Activated naive CD8-positive, alpha-beta T cell treated with anti-CD3 and anti-CD28 coated beads, Interleukin-2, amount 10 ng/mL, durations not matched to agents 7 days and 5 days (primary cell): ENCODE data around the gene ZNF416. TPM values are rescaled to one million over a fixed set of nuclear protein-coding genes. Genes with fewer than 3 reads are reported as not detected.

Experiments
- ATAC-seq: fragments of 150-1000 bp; cut with Tn5 transposase; one replicate; pipeline ENCODE4 v1.10.0; 2021; ENCODE audit warnings: low read depth, moderate library complexity
- POLR2A ChIA-PET: fragments of 350-600 bp; sonication (Branson Sonifier 250); formaldehyde crosslinking; loops from one replicate; lab custom pipeline; 2021; ENCODE audit warnings: antibody characterized with exemption; lab: Charles Lee
- DNase-seq: peaks from one replicate; pipeline ENCODE4 v3.0.0; 2021
- H3K27ac Mint-ChIP-seq: one replicate; pipeline ENCODE4 v1.8.0; 2022; ENCODE audit warnings: mild to moderate bottlenecking, mixed read lengths
- H3K27me3 Mint-ChIP-seq: one replicate; pipeline ENCODE4 v1.8.0; 2022; ENCODE audit warnings: mild to moderate bottlenecking, moderate library complexity, mixed read lengths
- H3K36me3 Mint-ChIP-seq: one replicate; pipeline ENCODE4 v1.8.0; 2021; ENCODE audit warnings: mild to moderate bottlenecking, mixed read lengths
- H3K4me1 Mint-ChIP-seq: one replicate; pipeline ENCODE4 v1.8.0; 2021; ENCODE audit warnings: mixed read lengths
- H3K4me3 Mint-ChIP-seq: one replicate; pipeline ENCODE4 v1.8.0; 2022; ENCODE audit warnings: mild to moderate bottlenecking, moderate library complexity, mixed read lengths
- H3K9me3 Mint-ChIP-seq: one replicate; pipeline ENCODE4 v1.8.0; 2021; ENCODE audit warnings: mixed read lengths
- total RNA-seq, 2 experiments: library from RNA; stranded (reverse); gene quantifications; one replicate each; pipeline ENCODE4 v1.2.3, GENCODE V29; 2021

The ZNF416 gene
- total RNA-seq, 2 experiments from 2014 or later: 10.0 to 10.5 TPM

GRCh38 chr19:57537953-57538547 is 40.7 kb downstream of the ZNF416 start:
- Mint-ChIP-seq H3K27me3 (no peaks in the 10 kb centered on the region), H3K27ac (no peak overlapping the region), H3K4me3 (no peak overlapping the region), H3K36me3 (peaks cover 95% of the 10 kb centered on the region), H3K9me3 (peaks cover 59% of the 10 kb centered on the region), H3K4me1 (no peaks in the 10 kb centered on the region)
- ATAC-seq (no peak), DNase-seq (no peak)
- POLR2A ChIA-PET: no interaction called here

DNA sequence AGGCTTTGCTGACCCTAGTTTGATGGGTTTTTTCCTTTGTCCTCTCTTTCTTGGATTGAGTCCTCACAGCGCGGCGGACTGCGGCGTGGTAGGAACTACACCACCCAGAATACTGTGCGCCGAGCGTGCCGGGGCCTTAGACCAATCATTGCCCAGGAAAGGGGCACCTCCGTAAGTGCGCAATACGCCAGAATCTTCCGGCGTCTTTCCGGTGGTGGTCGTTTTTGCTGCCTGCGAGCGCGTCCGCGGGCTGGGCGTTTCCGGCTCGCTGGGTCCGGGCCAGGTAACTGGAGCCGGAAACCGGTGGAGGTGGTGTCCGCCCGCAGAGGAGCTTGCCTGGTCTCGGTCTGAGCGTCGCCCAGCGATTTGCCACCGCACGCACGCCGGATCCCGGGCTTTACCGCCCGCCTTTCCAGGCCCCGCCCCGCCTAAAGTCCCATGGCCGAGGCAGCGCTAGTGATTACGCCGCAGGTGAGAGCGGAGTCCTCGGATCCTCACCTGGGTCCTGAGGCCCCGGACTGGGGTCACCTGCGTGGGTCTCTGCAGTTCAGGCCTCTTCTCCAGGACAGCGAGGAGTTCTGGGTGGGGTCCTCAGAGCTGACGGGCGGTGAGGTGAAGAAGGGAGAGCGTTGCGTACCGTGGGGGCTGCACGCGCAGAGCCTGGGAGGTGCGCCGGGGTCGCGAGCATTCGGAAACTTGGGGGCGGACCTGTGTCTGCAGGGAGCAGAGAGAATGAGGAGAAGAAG is 51.4 kb downstream of the ZNF416 start, which contains the start of gene ZNF549:
TSS of gene ZNF549 (plus strand) at position 221 of the 746 bp plus-strand sequence. CDS start at position 439, 218 bp downstream.
- Mint-ChIP-seq H3K36me3 (peaks cover 30% of the 10 kb centered on the region), H3K9me3 (peaks cover 19% of the 10 kb centered on the region), H3K27ac (peak within 1 kb of the TSS; percentile 91), H3K27me3 (no peaks in the 10 kb centered on the region), H3K4me3 (peak within 1 kb of the TSS; percentile 87), H3K4me1 (peaks cover 11% of the 10 kb centered on the region)
- ATAC-seq (peak; percentile 99), DNase-seq (peak; percentile 88)
- POLR2A ChIA-PET: interaction anchor here (1.0 kb wide), 1 partner anchor 200 kb away, joined by 3 read pairs; the partner anchor contains the start of gene ZNF671

Other genes starting within 250 kb of the ZNF416 start
- gene ZNF304, start 227.6 kb downstream of the ZNF416 start, total RNA-seq: 10 to 100 TPM; 15.3 to 15.4 TPM
- 10 to 100 TPM; 13.2 to 13.6 TPM for gene TRAPPC2B, start 215.4 kb downstream of the ZNF416 start, total RNA-seq
- 1 to 10 TPM; 6.7 to 7.8 TPM for gene ZNF547, start 215.4 kb downstream of the ZNF416 start, total RNA-seq
- 10 to 100 TPM; 50.2 to 55.0 TPM for gene ZNF548, start 189.1 kb downstream of the ZNF416 start, total RNA-seq
- gene ZNF17, start 167.8 kb downstream of the ZNF416 start, total RNA-seq: 10 to 100 TPM; 19.0 to 24.9 TPM
- 10 to 100 TPM; 14.7 to 17.9 TPM for gene ZNF749, start 143.6 kb downstream of the ZNF416 start, total RNA-seq
- gene VN1R1, start 121.8 kb downstream of the ZNF416 start, total RNA-seq: under 1 TPM; 0.68 to 0.80 TPM
- gene ZNF772, start 101.3 kb downstream of the ZNF416 start, total RNA-seq: 10 to 100 TPM; 13.7 to 13.8 TPM
- 10 to 100 TPM; 19.3 to 21.1 TPM for gene ZNF419, start 91.2 kb downstream of the ZNF416 start, total RNA-seq
- gene ZNF773, start 79.0 kb downstream of the ZNF416 start, total RNA-seq: 10 to 100 TPM; 15.7 to 15.9 TPM
- gene ZNF549, start 51.6 kb downstream of the ZNF416 start, total RNA-seq: 10 to 100 TPM; 13.6 to 13.8 TPM
- gene ZNF550, start 19.0 kb downstream of the ZNF416 start, total RNA-seq: 10 to 100 TPM; 27.7 to 27.9 TPM
- gene ZIK1, start 5.2 kb upstream of the ZNF416 start, total RNA-seq: 10 to 100 TPM; 17.9 TPM
- 10 to 100 TPM; 14.0 to 14.2 TPM for gene ZNF530, start 21.0 kb upstream of the ZNF416 start, total RNA-seq
- gene ZNF134, start 35.3 kb upstream of the ZNF416 start, total RNA-seq: 10 to 100 TPM; 29.7 to 34.3 TPM
- gene ZNF211, start 54.3 kb upstream of the ZNF416 start, total RNA-seq: 10 to 100 TPM; 30.6 to 33.6 TPM
- not detected for gene ZSCAN4, start 90.0 kb upstream of the ZNF416 start, total RNA-seq
- gene ZNF551, start 103.1 kb upstream of the ZNF416 start, total RNA-seq: 10 to 100 TPM; 18.1 to 21.3 TPM
- 10 to 100 TPM; 14.9 to 17.3 TPM for gene ZNF154, start 130.3 kb upstream of the ZNF416 start, total RNA-seq
- 10 to 100 TPM; 22.4 to 23.7 TPM for gene ZNF671, start 148.7 kb upstream of the ZNF416 start, total RNA-seq
- gene ZNF776, start 167.9 kb upstream of the ZNF416 start, total RNA-seq: 10 to 100 TPM; 27.9 to 29.0 TPM
- 10 to 100 TPM; 29.0 to 29.2 TPM for gene ZNF586, start 190.8 kb upstream of the ZNF416 start, total RNA-seq
- gene ZNF552, start 236.0 kb upstream of the ZNF416 start, total RNA-seq: 10 to 100 TPM; 10.8 to 13.6 TPM